HEK293T (cell line): ENCODE measurements around the gene EXOC4.

Experiments used
- CTCF ChIA-PET: fragments of 350-600 bp; formaldehyde crosslinking; extraction: SDS; loops from one replicate; lab custom pipeline; 2021; ENCODE audit warnings: antibody characterized with exemption, inconsistent platforms; lab: Yijun Ruan, JAX
- POLR2A ChIA-PET: fragments of 350-600 bp; formaldehyde crosslinking; extraction: SDS; loops from one replicate; lab custom pipeline; 2020; ENCODE audit warnings: antibody characterized with exemption, inconsistent platforms; lab: Yijun Ruan, JAX
- DNase-seq: peaks from one replicate; pipeline ENCODE4 v3.0.0; 2012; ENCODE audit warnings: mixed read lengths; ENCODE audit errors: extremely low spot score
- ARNT ChIP-seq: fragments of 450-650 bp; IDR thresholded peaks from 2 replicates; pipeline ENCODE4 v1.6.1; 2017; ENCODE audit warnings: mild to moderate bottlenecking
- BHLHE40 ChIP-seq: fragments of 450-650 bp; IDR thresholded peaks from 2 replicates; pipeline ENCODE4 v1.6.1; 2016; ENCODE audit warnings: mild to moderate bottlenecking, moderate library complexity, borderline replicate concordance
- CTBP1 ChIP-seq: fragments of 450-650 bp; IDR thresholded peaks from 2 replicates; pipeline ENCODE4 v1.6.1; 2016; ENCODE audit warnings: borderline replicate concordance
- ELF4 ChIP-seq: fragments of 450-650 bp; IDR thresholded peaks from 2 replicates; pipeline ENCODE4 v1.6.1; 2017; ENCODE audit warnings: antibody characterized with exemption
- FOXA1 ChIP-seq: fragments of 450-650 bp; IDR thresholded peaks from 2 replicates; pipeline ENCODE4 v1.6.1; 2016; ENCODE audit warnings: mild to moderate bottlenecking
- FOXK2 ChIP-seq: fragments of 450-650 bp; IDR thresholded peaks from 2 replicates; pipeline ENCODE4 v1.6.1; 2016; ENCODE audit warnings: mild to moderate bottlenecking
- FOXM1 ChIP-seq: fragments of 450-650 bp; IDR thresholded peaks from 2 replicates; pipeline ENCODE4 v1.6.1; 2017; ENCODE audit warnings: mild to moderate bottlenecking, borderline replicate concordance
- HDGF ChIP-seq: fragments of 450-650 bp; IDR thresholded peaks from 2 replicates; pipeline ENCODE4 v1.6.1; 2017; ENCODE audit warnings: antibody characterized with exemption, borderline replicate concordance
- L3MBTL2 ChIP-seq: fragments of 450-650 bp; conservative IDR thresholded peaks from 2 replicates; pipeline ENCODE4 v1.6.1; 2016; ENCODE audit warnings: mild to moderate bottlenecking
- LEF1 ChIP-seq: fragments of 450-650 bp; IDR thresholded peaks from 2 replicates; pipeline ENCODE4 v1.6.1; 2017; ENCODE audit warnings: mild to moderate bottlenecking, borderline replicate concordance
- NFRKB ChIP-seq: fragments of 450-650 bp; IDR thresholded peaks from 2 replicates; pipeline ENCODE4 v1.6.1; 2016; ENCODE audit warnings: mild to moderate bottlenecking, moderate library complexity
- SP1 ChIP-seq: fragments of 450-650 bp; IDR thresholded peaks from 2 replicates; pipeline ENCODE4 v1.6.1; 2017
- SUZ12 ChIP-seq: fragments of 450-650 bp; IDR thresholded peaks from 2 replicates; pipeline ENCODE4 v1.6.1; 2016; ENCODE audit warnings: mild to moderate bottlenecking
- TARDBP ChIP-seq: fragments of 450-650 bp; IDR thresholded peaks from 2 replicates; pipeline ENCODE4 v1.6.1; 2016
- ZNF384 ChIP-seq: fragments of 450-650 bp; IDR thresholded peaks from 2 replicates; pipeline ENCODE4 v1.6.1; 2016
- TF ChIP-seq, protein P1 (sequence below): fragments of 450-650 bp; IDR thresholded peaks from 2 replicates; pipeline ENCODE4 v1.6.1; 2016

Gene EXOC4

DNA sequence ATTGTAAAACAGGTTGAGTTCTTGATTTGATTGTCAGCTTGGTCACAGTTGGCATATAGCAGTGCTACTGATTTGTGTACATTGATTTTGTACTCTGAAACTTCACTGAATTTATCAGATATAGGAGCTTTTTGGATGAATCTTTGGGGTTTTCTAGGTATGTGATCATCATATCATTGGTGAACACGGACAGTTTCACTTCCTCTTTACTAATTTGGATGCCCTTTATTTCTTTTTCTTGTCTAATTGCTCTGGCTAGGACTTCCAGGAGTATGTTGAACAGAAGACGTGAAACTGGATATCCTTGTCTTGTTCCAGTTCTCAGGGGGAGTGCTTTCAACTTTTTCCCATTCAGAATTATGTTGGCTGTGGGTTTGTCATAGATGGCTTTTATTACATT, 86.9 kb downstream of the EXOC4 start:
- ChIA-PET CTCF (no interaction called here), POLR2A (no interaction called here)
- TF ChIP-seq L3MBTL2 (no peak), LEF1 (no peak), NFRKB (no peak), TARDBP (no peak), SUZ12 (no peak), HDGF (no peak), CTBP1 (no peak), ARNT (no peak)
- no peak for DNase-seq

- no peak for TF ChIP-seq TARDBP
- no peak for TF ChIP-seq FOXK2
- no peak for TF ChIP-seq CTBP1
- no peak for TF ChIP-seq ELF4
- TF ChIP-seq FOXM1 = no peak
- no peak for TF ChIP-seq ARNT
- no peak for TF ChIP-seq ZNF384
- no peak for TF ChIP-seq HDGF
- no peak for TF ChIP-seq SUZ12
- no peak for TF ChIP-seq NFRKB
- TF ChIP-seq LEF1 = no peak
- DNase-seq = no peak
- CTCF ChIA-PET = interaction anchor here (0.8 kb wide), 1 partner anchor 72 kb away, joined by 3 read pairs; no protein-coding TSS in a partner anchor
- POLR2A ChIA-PET = no interaction called here
These were observed 91.4 kb downstream of the EXOC4 start for GRCh38 chr7:133344275-133344674.

- ChIA-PET CTCF (no interaction called here), POLR2A (no interaction called here)
- no peak for TF ChIP-seq CTBP1
- DNase-seq = no peak
These were observed 93.0 kb downstream of the EXOC4 start for GRCh38 chr7:133345690-133346421.

DNA sequence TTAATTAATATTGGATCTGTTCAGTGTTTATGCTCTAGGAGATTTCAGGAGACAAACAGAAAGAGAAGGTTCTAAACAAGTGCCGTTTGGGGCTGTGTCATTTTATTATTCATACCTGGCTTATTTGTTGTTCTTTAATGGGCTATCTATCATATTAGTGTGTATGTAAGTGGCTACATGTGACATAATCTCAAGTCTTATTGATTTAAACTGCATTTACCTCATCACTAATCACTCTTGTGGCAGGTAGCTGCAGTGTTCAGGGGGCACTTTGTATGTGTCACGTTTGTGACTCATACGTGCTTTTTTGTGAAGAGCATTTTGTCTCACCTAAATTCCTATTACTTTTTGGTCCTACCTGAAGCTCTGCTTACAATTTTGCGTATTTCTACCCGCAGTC, 95.4 kb downstream of the EXOC4 start:
- ChIA-PET POLR2A (no interaction called here), CTCF (interaction anchor here (0.5 kb wide), 1 partner anchor 292 kb away, joined by 3 read pairs; no protein-coding TSS in a partner anchor)
- no peak for DNase-seq
- TF ChIP-seq SP1 (no peak), CTBP1 (no peak), NFRKB (no peak), LEF1 (no peak), ZNF384 (no peak), FOXK2 (no peak), L3MBTL2 (no peak), HDGF (no peak), BHLHE40 (no peak), FOXA1 (no peak), TARDBP (no peak), SUZ12 (no peak), ELF4 (no peak), ARNT (no peak)
- TF ChIP-seq, protein P1, sequence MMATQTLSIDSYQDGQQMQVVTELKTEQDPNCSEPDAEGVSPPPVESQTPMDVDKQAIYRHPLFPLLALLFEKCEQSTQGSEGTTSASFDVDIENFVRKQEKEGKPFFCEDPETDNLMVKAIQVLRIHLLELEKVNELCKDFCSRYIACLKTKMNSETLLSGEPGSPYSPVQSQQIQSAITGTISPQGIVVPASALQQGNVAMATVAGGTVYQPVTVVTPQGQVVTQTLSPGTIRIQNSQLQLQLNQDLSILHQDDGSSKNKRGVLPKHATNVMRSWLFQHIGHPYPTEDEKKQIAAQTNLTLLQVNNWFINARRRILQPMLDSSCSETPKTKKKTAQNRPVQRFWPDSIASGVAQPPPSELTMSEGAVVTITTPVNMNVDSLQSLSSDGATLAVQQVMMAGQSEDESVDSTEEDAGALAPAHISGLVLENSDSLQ = no peak

GRCh38 chr7:133349101-133349500, 96.2 kb downstream of the EXOC4 start:
- TF ChIP-seq CTBP1 (no peak), FOXM1 (no peak), HDGF (no peak), SUZ12 (no peak), SP1 (no peak), ZNF384 (no peak), FOXK2 (no peak), BHLHE40 (no peak), NFRKB (no peak), TARDBP (no peak), FOXA1 (no peak), ARNT (no peak), LEF1 (no peak)
- TF ChIP-seq, protein P1 = no peak
- POLR2A ChIA-PET = no interaction called here
- CTCF ChIA-PET = no interaction called here
- DNase-seq = no peak

GRCh38 chr7:133352430-133352829, 99.6 kb downstream of the EXOC4 start:
- CTCF ChIA-PET = no interaction called here

More at GRCh38 chr7:133352430-133352829, 99.6 kb downstream of the EXOC4 start:
- no peak for DNase-seq
- POLR2A ChIA-PET = no interaction called here
- TF ChIP-seq SUZ12 (no peak), BHLHE40 (no peak), SP1 (no peak), LEF1 (no peak), L3MBTL2 (no peak), FOXK2 (no peak), ARNT (no peak), ZNF384 (no peak), ELF4 (no peak), CTBP1 (no peak), TARDBP (no peak), NFRKB (no peak), FOXA1 (no peak), HDGF (no peak), FOXM1 (no peak)
- TF ChIP-seq, protein P1 = no peak
